Right forelimb (tissue), 1 donor: ENCODE results near the gene MANF.

Experiments
- DNase-seq: peaks from one replicate; pipeline ENCODE4 v3.0.0-alpha.2; 2018

MANF gene

GRCh38 chr3:51390246-51391074 is 5.4 kb downstream of the MANF start:
- no peak for DNase-seq

GRCh38 chr3:51391075-51391565 is 6.0 kb downstream of the MANF start, which contains the start of gene RBM15B:
Gene RBM15B, plus strand, starts transcription at chr3:51391285. Its CDS starts 115 bp downstream, at chr3:51391400.
- DNase-seq: peak; percentile 98

GRCh38 chr3:51391566-51392354 is 6.7 kb downstream of the MANF start:
- DNase-seq: no peak

GRCh38 chr3:51392355-51393133 is 7.5 kb downstream of the MANF start:
- DNase-seq: no peak

GRCh38 chr3:51393134-51393495 is 8.0 kb downstream of the MANF start:
- DNase-seq: no peak

GRCh38 chr3:51393564-51393963 is 8.5 kb downstream of the MANF start:
- no peak for DNase-seq

GRCh38 chr3:51394541-51394940 is 9.4 kb downstream of the MANF start:
- no peak for DNase-seq

- no peak for DNase-seq
Observed at GRCh38 chr3:51395493-51396213, 10.6 kb downstream of the MANF start.

GRCh38 chr3:51396401-51396800 is 11.3 kb downstream of the MANF start:
- no peak for DNase-seq

- no peak for DNase-seq
Observed at GRCh38 chr3:51397392-51397791, 12.3 kb downstream of the MANF start.

- no peak for DNase-seq
Observed at GRCh38 chr3:51398595-51399310, 13.7 kb downstream of the MANF start.

GRCh38 chr3:51400166-51400565 is 15.1 kb downstream of the MANF start:
- DNase-seq: no peak

GRCh38 chr3:51401735-51402134 is 16.6 kb downstream of the MANF start:
- DNase-seq: no peak

GRCh38 chr3:51403675-51404074 is 18.6 kb downstream of the MANF start:
- DNase-seq: no peak

GRCh38 chr3:51408021-51408420 is 22.9 kb downstream of the MANF start:
- no peak for DNase-seq

- DNase-seq: no peak
Observed at GRCh38 chr3:51408813-51409212, 23.7 kb downstream of the MANF start.

- no peak for DNase-seq
Observed at GRCh38 chr3:51422211-51422610, 37.1 kb downstream of the MANF start.

GRCh38 chr3:51426921-51427320 is 41.8 kb downstream of the MANF start:
- DNase-seq: no peak

GRCh38 chr3:51429138-51429537 is 44.0 kb downstream of the MANF start:
- DNase-seq: no peak

- DNase-seq: no peak
Observed at GRCh38 chr3:51434110-51434509, 49.0 kb downstream of the MANF start.

- no peak for DNase-seq
Observed at GRCh38 chr3:51434746-51435327, 49.7 kb downstream of the MANF start.
